ENCODE results near the gene GNAI2.

GNAI2 gene

GRCh38 chr3:50235716-50236483, at the start of gene GNAI2:
GNAI2 (plus strand) TSS chr3:50236204; CDS start chr3:50236336, 132 bp downstream.
- peak; percentile 99 for DNase-seq

GRCh38 chr3:50187750-50188149, 48.3 kb upstream of the GNAI2 start:
- no peak for DNase-seq

GRCh38 chr3:50189274-50189673, 46.7 kb upstream of the GNAI2 start:
- DNase-seq: peak; percentile 86

- DNase-seq: no peak
These were observed 46.0 kb upstream of the GNAI2 start for GRCh38 chr3:50189989-50190388.

GRCh38 chr3:50190936-50191660, 44.9 kb upstream of the GNAI2 start, which contains the start of gene GNAT1:
GNAT1 (plus strand) TSS chr3:50191610; CDS start chr3:50191726, 116 bp downstream.
- no peak for DNase-seq

- no peak for DNase-seq
These were observed 43.9 kb upstream of the GNAI2 start for GRCh38 chr3:50192124-50192523.

- DNase-seq: peak; percentile 89
These were observed 43.3 kb upstream of the GNAI2 start for GRCh38 chr3:50192689-50193141.

GRCh38 chr3:50193286-50193685, 42.7 kb upstream of the GNAI2 start:
- no peak for DNase-seq

GRCh38 chr3:50193746-50194127, 42.3 kb upstream of the GNAI2 start:
- no peak for DNase-seq

- peak; percentile 87 for DNase-seq
These were observed 41.7 kb upstream of the GNAI2 start for GRCh38 chr3:50194128-50194902.

- DNase-seq: no peak
These were observed 41.0 kb upstream of the GNAI2 start for GRCh38 chr3:50194903-50195500.

GRCh38 chr3:50195501-50196252, 40.3 kb upstream of the GNAI2 start:
- no peak for DNase-seq

GRCh38 chr3:50196253-50196801, 39.7 kb upstream of the GNAI2 start:
- DNase-seq: no peak

- no peak for DNase-seq
These were observed 34.3 kb upstream of the GNAI2 start for GRCh38 chr3:50201573-50202315.

GRCh38 chr3:50202353-50203112, 33.5 kb upstream of the GNAI2 start:
- no peak for DNase-seq

- no peak for DNase-seq
These were observed 32.7 kb upstream of the GNAI2 start for GRCh38 chr3:50203113-50203808.

GRCh38 chr3:50203809-50204803, 31.9 kb upstream of the GNAI2 start:
- no peak for DNase-seq

- DNase-seq: no peak
These were observed 31.1 kb upstream of the GNAI2 start, which contains the start of gene SLC38A3 for GRCh38 chr3:50204804-50205412. SLC38A3 (plus strand) TSS chr3:50205271; CDS start chr3:50214200, 8,929 bp downstream.
